ENCODE results near the gene VPS13C. TPM values are rescaled to one million over a fixed set of nuclear protein-coding genes. Genes with fewer than 3 reads are reported as not detected.

VPS13C gene
- total RNA-seq, 1 experiment from 2014 or later: 20.9 TPM

- Mint-ChIP-seq H3K4me1 (peaks cover 16% of the 10 kb centered on the region), H3K27ac (peak overlapping the region; percentile 39; the same call in 1 of the 2 replicates), H3K36me3 (no peaks in the 10 kb centered on the region), H3K9me3 (no peaks in the 10 kb centered on the region), H3K27me3 (ENCODE audit: low read depth) (peaks cover 64% of the 10 kb centered on the region), H3K4me3 (peak overlapping the region; percentile 75)
- DNase-seq (ENCODE audit: low spot score) (peak; percentile 51), ATAC-seq (peak; percentile 60)
- ChIA-PET CTCF (interaction anchor here (1.0 to 1.6 kb wide), 6 partner anchors 75 to 271 kb away, joined by 3 to 12 read pairs (median 6); partner anchors contain the start of gene C2CD4B), POLR2A (interaction anchor here (1.0 to 1.1 kb wide), 2 partner anchors 9 to 21 kb away, joined by 3 read pairs; no protein-coding TSS in a partner anchor)
- peak; percentile 47; the same call in 1 of the 2 replicates for TF ChIP-seq MAX (CRISPR knock-in tag; IDR thresholded peaks at IDR 0.05)
- 0 out of 2 replicates have a peak, but pooled peaks have one; percentile 14 for TF ChIP-seq ESRRA (CRISPR knock-in tag; IDR thresholded peaks at IDR 0.05; ENCODE audit: borderline replicate concordance)
- TF ChIP-seq ZNF138 (CRISPR knock-in tag; conservative IDR thresholded peaks at IDR 0.05): no peak
Observed at GRCh38 chr15:62067448-62068044, 7.3 kb upstream of the VPS13C start.

GRCh38 chr15:62066663-62067447 lies 6.6 kb upstream of the VPS13C start, which contains the start of gene C2CD4A:
Gene C2CD4A, plus strand, starts transcription at chr15:62066977. Its CDS starts 637 bp downstream, at chr15:62067614.
- H3K4me3 Mint-ChIP-seq: peak within 1 kb of the TSS; percentile 75
- ChIA-PET POLR2A (interaction anchor here (0.5 to 1.0 kb wide), 3 partner anchors 22 to 1432 kb away, joined by 3 to 6 read pairs (median 3); no protein-coding TSS in a partner anchor), CTCF (interaction anchor here (0.6 to 1.6 kb wide), 7 partner anchors 75 to 272 kb away, joined by 3 to 12 read pairs (median 5); partner anchors contain the start of gene C2CD4B)
- ATAC-seq (peak; percentile 84), DNase-seq (ENCODE audit: low spot score) (peak; percentile 88)
- no peaks in the 10 kb centered on the region for H3K9me3 Mint-ChIP-seq
- H3K36me3 Mint-ChIP-seq: no peaks in the 10 kb centered on the region
- peaks cover 16% of the 10 kb centered on the region for H3K4me1 Mint-ChIP-seq
- peaks cover 70% of the 10 kb centered on the region for H3K27me3 Mint-ChIP-seq (ENCODE audit: low read depth)
- H3K27ac Mint-ChIP-seq: peak within 1 kb of the TSS; percentile 39; the same call in 1 of the 2 replicates
- TF ChIP-seq SOX15 (CRISPR knock-in tag; IDR thresholded peaks at IDR 0.05) (no peak), GRHL2 (CRISPR knock-in tag; IDR thresholded peaks at IDR 0.05; ENCODE audit: insufficient replicate concordance, severe bottlenecking) (no peak), ZNF671 (CRISPR knock-in tag; IDR thresholded peaks at IDR 0.05) (no peak), MYBL2 (CRISPR knock-in tag; IDR thresholded peaks at IDR 0.05) (no peak), CREB1 (CRISPR knock-in tag; IDR thresholded peaks at IDR 0.05) (0 out of 2 replicates have a peak, but pooled peaks have one; percentile 31), SMAD3 (CRISPR knock-in tag; IDR thresholded peaks at IDR 0.05; ENCODE audit: borderline replicate concordance) (0 out of 2 replicates have a peak, but pooled peaks have one; percentile 38), NR2C2 (CRISPR knock-in tag; IDR thresholded peaks at IDR 0.05) (no peak), USF1 (CRISPR knock-in tag; IDR thresholded peaks at IDR 0.05) (peak; percentile 79; the same call in 1 of the 2 replicates), E2F1 (CRISPR knock-in tag; IDR thresholded peaks at IDR 0.05) (0 out of 2 replicates have a peak, but pooled peaks have one; percentile 49), NR1H2 (CRISPR knock-in tag; IDR thresholded peaks at IDR 0.05) (no peak), MAX (CRISPR knock-in tag; IDR thresholded peaks at IDR 0.05) (peak; percentile 95), E2F5 (CRISPR knock-in tag; IDR thresholded peaks at IDR 0.05) (peak; percentile 71), FOXP1 (CRISPR knock-in tag; IDR thresholded peaks at IDR 0.05; ENCODE audit: borderline replicate concordance) (no peak), E2F4 (CRISPR knock-in tag; IDR thresholded peaks at IDR 0.05; ENCODE audit: borderline replicate concordance, low read depth) (no peak), CREM (CRISPR knock-in tag; IDR thresholded peaks at IDR 0.05) (peak; percentile 51; the same call in 1 of the 2 replicates), EMX1 (CRISPR knock-in tag; IDR thresholded peaks at IDR 0.05) (no peak)
- TF ChIP-seq, protein P1, sequence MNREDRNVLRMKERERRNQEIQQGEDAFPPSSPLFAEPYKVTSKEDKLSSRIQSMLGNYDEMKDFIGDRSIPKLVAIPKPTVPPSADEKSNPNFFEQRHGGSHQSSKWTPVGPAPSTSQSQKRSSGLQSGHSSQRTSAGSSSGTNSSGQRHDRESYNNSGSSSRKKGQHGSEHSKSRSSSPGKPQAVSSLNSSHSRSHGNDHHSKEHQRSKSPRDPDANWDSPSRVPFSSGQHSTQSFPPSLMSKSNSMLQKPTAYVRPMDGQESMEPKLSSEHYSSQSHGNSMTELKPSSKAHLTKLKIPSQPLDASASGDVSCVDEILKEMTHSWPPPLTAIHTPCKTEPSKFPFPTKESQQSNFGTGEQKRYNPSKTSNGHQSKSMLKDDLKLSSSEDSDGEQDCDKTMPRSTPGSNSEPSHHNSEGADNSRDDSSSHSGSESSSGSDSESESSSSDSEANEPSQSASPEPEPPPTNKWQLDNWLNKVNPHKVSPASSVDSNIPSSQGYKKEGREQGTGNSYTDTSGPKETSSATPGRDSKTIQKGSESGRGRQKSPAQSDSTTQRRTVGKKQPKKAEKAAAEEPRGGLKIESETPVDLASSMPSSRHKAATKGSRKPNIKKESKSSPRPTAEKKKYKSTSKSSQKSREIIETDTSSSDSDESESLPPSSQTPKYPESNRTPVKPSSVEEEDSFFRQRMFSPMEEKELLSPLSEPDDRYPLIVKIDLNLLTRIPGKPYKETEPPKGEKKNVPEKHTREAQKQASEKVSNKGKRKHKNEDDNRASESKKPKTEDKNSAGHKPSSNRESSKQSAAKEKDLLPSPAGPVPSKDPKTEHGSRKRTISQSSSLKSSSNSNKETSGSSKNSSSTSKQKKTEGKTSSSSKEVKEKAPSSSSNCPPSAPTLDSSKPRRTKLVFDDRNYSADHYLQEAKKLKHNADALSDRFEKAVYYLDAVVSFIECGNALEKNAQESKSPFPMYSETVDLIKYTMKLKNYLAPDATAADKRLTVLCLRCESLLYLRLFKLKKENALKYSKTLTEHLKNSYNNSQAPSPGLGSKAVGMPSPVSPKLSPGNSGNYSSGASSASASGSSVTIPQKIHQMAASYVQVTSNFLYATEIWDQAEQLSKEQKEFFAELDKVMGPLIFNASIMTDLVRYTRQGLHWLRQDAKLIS (CRISPR knock-in tag; IDR thresholded peaks at IDR 0.05; ENCODE audit: borderline replicate concordance): peak; percentile 58; the same call in 1 of the 2 replicates
- TF ChIP-seq, protein P2, sequence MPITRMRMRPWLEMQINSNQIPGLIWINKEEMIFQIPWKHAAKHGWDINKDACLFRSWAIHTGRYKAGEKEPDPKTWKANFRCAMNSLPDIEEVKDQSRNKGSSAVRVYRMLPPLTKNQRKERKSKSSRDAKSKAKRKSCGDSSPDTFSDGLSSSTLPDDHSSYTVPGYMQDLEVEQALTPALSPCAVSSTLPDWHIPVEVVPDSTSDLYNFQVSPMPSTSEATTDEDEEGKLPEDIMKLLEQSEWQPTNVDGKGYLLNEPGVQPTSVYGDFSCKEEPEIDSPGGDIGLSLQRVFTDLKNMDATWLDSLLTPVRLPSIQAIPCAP (CRISPR knock-in tag; IDR thresholded peaks at IDR 0.05): no peak
- TF ChIP-seq, protein P3, sequence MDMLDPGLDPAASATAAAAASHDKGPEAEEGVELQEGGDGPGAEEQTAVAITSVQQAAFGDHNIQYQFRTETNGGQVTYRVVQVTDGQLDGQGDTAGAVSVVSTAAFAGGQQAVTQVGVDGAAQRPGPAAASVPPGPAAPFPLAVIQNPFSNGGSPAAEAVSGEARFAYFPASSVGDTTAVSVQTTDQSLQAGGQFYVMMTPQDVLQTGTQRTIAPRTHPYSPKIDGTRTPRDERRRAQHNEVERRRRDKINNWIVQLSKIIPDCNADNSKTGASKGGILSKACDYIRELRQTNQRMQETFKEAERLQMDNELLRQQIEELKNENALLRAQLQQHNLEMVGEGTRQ (CRISPR knock-in tag; IDR thresholded peaks at IDR 0.05): peak; percentile 76

All from WTC11 (cell line).